Measurements from ENCODE around the gene GMCL2. TPM values are rescaled to one million over a fixed set of nuclear protein-coding genes. Genes with fewer than 3 reads are reported as not detected.

The GMCL2 gene, protein sequence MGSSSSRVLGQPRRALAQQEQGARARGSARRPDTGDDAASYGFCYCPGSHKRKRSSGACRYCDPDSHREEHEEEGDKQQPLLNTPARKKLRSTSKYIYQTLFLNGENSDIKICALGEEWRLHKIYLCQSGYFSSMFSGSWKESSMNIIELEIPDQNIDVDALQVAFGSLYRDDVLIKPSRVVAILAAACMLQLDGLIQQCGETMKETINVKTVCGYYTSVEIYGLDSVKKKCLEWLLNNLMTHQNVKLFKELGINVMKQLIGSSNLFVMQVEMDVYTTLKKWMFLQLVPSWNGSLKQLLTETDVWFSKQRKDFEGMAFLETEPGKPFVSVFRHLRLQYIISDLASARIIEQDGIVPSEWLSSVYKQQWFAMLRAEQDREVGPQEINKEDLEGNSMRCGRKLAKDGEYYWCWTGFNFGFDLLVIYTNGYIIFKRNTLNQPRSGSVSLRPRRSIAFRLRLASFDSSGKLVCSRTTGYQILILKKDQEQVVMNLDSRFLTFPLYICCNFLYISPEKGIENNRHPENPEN
- not detected for total RNA-seq

DNA sequence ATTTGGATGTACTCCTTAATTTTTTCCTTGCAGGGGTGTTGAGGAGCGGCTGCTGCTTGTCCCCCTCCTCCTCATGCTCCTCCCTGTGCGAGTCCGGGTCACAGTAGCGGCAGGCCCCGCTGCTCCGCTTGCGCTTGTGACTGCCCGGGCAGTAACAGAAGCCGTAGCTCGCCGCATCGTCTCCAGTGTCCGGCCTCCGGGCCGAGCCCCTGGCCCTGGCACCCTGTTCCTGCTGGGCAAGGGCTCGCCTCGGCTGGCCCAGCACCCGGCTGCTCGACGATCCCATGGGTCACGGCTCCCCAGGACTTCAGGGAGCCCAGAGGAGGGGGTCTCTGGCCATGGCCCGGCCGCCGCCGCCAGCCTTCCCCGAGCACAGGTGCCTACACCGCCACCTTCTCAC lies at the start of gene GMCL2:
Gene GMCL2 (minus strand): TSS at position 358 of the 400 bp plus-strand sequence. CDS start 72 bp downstream, at position 286.

DNA sequence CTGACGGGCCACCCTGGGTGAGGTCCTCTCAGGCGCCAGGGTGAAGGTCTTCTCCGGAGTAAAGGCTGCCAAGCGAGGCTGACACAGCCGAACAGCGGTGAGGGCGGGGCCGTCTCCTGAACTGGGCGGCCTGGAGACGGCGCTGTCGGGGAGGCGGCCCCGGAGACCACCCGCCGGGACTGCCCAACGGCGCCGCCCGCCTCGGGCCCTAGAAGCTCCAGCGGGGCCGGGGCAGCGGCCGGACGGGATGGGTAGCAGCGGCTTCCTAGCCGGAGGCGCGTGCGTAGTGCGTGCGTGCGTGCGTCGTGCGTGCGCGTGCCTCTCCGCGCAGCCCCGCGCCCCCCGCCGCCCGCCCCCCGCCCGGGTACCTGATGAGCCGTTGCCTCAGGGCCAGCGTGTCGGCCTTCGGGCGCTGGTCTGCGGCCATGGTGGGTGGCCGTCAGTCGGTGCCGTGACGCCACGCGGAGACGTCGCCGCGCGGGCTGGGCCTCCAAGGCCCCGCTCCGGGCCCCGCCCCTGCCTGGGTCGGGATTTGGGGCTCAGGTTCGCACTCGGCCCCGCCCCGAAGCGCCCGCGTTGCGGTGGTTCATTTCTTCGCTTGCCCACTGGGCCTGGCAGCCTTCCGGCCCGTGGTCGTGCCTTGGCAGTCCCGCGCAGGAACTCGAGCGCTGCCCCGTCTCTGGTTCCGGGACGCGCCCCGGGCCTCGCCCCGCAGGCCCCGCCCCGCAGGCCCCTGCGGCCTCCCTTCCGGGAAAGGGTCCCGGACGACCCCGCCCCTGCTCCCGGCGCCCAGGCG lies 45.2 kb upstream of the GMCL2 start, which contains the start of gene PHYKPL:
Gene PHYKPL (minus strand): TSS at position 679 of the 796 bp plus-strand sequence. CDS start 252 bp downstream, at position 427.

DNA sequence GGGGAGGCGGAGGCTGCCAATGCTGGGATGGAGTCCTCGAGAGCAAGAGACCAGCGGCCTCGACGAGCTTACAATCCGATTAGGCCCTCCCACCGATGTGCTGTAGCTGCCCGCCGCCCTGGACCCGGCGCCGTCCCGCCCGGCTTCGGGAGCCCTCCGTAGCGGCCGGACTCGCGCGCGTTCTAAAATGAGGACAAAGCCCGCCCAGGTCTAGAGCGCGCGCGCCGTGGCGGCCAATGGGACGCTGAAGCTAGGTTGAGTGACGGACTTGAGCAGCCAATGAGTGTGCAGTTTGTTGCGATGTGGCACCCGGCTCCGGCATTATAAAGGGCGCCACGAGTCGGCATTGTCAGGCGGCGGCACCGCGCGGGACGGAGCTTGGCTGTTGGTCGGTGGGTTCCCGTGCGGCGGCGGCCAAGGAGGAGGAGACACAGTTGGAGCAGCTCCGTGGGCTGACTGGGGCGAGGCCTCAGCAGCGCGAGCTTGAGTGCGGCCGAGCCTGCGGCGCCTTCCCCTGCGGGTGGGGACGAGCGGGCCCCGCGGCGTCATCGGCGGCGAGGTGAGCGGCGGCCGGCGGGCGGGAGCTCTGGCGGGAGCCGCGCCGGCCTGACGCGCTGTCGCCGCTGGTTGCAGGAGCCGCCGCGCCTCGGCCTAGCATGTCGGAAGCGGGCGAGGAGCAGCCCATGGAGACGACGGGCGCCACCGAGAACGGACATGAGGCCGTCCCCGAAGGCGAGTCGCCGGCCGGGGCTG lies 17.2 kb upstream of the GMCL2 start, which contains the start of gene HNRNPAB:
Gene HNRNPAB (plus strand): TSS at position 352 of the 753 bp plus-strand sequence. CDS start 305 bp downstream, at position 657.

DNA sequence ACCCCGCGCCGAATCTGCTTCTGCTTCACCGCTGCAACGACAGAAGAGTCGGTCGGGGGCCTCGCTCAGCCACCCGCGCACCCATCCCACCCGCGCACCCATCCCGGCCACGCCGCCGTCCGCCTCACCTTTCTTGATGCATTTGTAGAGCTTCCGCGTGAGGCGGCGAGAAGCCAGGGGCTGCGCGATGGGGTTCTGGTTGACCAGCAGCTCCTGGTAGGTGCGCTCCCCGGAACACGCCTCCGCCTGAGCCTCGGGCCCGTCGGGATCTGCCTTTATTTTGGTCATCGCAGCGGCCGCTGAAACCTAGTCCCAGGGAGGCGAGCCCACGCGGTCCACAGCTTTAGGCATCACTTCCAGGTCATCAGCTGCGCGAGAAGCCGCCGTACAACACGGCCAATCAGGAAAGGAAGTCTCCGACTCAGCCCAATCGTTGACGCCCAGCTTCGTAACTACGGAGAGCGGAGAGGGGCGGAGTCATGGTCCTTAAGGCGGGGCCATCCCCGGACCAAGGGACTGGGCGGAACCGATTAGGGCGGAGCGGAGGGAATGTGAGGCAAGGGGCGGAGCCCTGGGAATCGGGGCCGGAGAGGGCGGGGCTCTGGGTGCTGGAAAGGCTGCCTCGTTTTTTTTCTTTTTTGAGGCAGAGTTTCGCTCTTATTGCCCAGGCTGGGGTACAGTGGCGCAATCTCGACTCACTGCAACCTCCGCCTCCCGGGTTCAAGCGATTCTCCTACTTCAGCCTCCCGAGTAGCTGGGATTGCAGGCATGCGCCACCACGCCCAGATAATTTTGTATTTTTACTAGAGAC lies 33.4 kb downstream of the GMCL2 start, which contains the start of gene NHP2:
Gene NHP2 (minus strand): TSS at position 356 of the 811 bp plus-strand sequence. CDS start 68 bp downstream, at position 288.

Other genes with a start within 250 kb of the GMCL2 start
- not detected for gene PROP1, start 191.1 kb downstream of the GMCL2 start, total RNA-seq
- gene N4BP3, start 73.8 kb downstream of the GMCL2 start, total RNA-seq = 1 to 10 TPM; 3.4 to 3.8 TPM
- gene RMND5B, start 56.4 kb downstream of the GMCL2 start, total RNA-seq = 10 to 100 TPM; 26.1 to 29.1 TPM
- 100 to 1,000 TPM; 122 to 127 TPM for gene NHP2, start 33.5 kb downstream of the GMCL2 start, total RNA-seq
- gene HNRNPAB, start 17.2 kb upstream of the GMCL2 start, total RNA-seq = 100 to 1,000 TPM; 156 to 159 TPM
- gene PHYKPL, start 45.4 kb upstream of the GMCL2 start, total RNA-seq = 100 to 1,000 TPM; 158 to 163 TPM

Measured in activated naive CD4-positive, alpha-beta T cell treated with anti-CD3 and anti-CD28 coated beads, Interleukin-2, amount 10 ng/mL, durations not matched to agents 5 hours and 36 hours (primary cell).